Muscle of back (tissue), 11 donors: Measurements from ENCODE around the gene ANKRD31. TPM values are rescaled to one million over a fixed set of nuclear protein-coding genes. Genes with fewer than 3 reads are reported as not detected.
"Not testable (repeated sequence)": the region's sequence is repeated elsewhere in the genome, so short reads cannot be mapped to it uniquely, and the experiment has no call there.

Source experiments
- DNase-seq, 3 donors: peaks; one replicate each; pipeline versions ENCODE4 v3.0.0 to v3.0.0-alpha.2; 2013
- polyA plus RNA-seq, 10 donors: library from polyadenylated mRNA; unstranded; fragments of 120-200 nt; gene quantifications; one replicate each; pipeline ENCODE4 v1.2.1, GENCODE V29; 2013; ENCODE audit not compliant: insufficient read length in 10 of 10

ANKRD31 gene
- polyA plus RNA-seq, 10 donors, result 0.08 to 0.32 (median 0.17) TPM

DNA sequence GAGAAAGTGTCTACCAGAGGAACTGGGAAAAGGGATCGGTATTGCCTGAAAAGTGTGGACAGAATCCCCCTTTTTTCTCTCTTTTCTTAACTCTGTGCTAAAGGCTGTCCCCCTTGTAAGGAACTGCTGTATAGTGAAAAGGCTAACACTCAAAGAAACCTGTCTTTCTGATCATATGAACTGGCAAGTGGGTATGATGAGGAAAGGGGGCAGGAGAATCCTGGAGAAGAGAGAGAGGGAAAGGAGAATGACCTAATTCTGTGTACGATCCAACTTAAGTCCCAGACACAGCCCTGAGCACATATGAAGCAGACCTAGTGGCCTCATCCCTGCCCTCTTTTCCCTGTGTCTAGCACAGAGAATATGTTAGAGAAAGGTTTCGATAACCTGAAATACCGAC, 967 bp downstream of the ANKRD31 start:
- DNase-seq, result peak in 1 of 3 donors; percentile 1

DNA sequence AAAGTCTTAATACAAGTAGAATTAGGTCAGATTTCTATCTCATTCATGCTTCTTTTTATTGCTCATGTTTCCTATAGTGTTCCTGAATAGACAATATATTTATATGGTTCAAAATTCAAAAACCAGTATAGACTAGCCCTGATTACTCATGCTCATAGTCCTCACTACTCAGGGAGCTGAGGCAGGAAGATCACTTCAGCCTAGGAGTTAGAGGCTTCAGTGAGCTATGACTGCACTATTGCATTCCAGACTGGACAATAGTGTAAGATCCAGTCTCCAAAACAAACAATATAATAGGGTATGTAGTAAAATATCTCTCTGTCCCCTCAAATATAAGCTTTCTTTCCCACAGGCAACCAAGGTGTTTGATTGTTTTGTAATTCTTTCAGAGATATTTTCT, 2.4 kb downstream of the ANKRD31 start:
- DNase-seq, result no peak

DNA sequence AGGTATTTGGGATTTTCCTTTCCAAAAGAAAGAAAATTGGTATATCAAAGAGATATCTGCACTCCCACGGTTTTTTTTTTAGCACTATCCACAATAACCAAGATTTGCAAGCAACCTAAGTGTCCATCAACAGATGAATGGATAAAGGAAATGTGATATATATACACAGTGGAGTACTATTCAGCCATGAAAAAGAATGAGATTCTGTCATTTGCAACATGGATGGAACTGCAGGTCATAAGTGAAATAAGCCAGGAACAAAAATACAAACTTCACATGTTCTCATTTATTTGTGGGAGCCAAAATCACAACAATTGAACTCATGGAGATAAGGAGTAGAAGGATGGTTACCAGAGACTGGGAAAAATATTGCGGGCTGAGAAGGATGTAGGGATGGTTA, 9.8 kb downstream of the ANKRD31 start:
- no peak for DNase-seq

DNA sequence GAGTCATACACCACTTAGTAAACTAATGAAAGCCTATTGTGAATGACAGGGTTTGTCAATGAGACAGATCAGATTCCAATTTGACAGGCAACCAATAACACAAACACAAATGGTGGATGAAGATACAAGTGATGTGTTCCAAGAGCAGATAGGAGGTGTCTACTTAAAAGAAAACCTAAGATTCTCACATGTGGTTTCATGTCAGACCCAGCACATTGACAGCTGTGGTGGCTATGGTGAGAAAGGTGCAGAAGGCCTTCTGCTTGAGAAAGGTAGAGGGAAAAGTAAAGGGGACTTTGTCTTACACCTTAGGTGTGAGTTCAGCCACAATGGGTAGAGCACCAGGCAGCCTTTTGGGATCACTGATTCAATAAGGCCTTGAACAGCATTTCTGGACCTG, 11.2 kb downstream of the ANKRD31 start:
- DNase-seq, result no peak

DNA sequence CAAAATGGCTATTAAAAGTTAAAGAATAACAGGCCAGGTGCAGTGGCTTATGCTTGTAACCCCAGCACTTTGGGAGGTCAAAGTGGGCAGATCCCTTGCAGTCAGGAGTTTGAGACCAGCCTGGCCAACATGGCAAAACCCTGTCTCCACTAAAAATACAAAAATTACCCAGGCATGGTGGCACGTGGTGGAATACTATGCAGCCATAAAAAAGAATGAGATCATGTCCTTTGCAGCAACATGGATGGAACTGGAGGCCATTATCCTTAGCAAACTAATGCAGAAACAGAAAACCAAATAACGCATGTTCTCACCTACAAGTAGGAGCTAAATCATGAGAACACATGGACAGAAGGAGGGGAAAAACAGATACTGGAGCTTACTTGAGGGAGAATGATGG, 15.9 kb downstream of the ANKRD31 start:
- not testable (repeated sequence) for DNase-seq

DNA sequence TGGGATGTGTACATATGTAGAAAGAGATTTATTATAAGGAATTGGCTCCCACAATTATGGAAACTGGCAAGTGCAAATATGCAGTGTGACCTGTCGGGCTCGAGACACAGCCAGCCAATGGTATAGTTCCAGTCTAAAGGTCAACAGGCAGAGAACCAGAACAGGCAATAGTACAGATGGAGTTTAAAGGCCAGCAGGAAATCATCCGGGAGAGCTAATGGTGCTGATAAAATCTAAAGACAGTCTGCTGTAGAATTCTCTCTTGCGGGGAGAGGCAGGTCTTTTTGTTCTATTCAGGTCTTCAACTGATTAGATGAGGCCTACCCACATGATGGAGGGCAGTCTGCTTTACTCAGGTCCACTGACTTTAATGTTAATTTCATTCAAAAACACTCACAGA, 21.8 kb downstream of the ANKRD31 start:
- DNase-seq, result no peak

DNA sequence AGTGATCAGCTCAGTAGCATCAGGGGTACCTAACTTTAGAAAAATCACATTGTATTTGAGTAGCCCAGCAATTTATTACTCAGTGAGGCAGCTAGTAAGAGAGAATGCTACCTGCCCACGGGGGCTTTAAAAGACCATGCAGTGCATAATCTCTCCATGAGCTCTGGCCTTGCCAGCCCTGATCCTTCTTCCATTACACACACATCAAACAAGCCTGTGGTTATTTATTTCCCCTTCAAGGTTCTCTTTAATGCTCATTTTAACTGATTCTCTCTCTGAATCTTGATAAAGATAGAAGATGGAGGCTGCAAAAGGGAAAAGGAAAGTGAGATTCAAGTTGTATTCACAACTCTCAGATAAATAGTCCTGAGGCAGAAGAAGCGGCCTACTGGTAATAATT, 22.3 kb downstream of the ANKRD31 start:
- no peak for DNase-seq

DNA sequence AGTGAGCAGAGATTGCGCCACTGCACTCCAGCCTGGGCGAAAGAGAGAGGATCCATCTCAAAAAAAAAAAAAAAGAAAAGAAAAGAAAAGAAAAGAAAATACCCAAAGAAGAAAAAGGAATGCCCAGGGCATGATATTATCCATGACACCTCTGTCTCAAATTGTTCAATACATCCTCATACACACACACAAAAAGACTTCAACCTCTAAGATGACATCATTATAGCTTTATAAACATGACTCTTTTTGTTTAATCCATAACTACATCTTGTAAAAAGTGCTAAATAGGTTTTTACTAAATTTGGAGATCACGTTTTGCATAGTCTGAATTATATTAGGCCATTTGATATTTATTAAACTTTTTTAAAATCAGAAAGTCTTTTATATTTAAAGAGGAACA, 33.1 kb downstream of the ANKRD31 start:
- DNase-seq, result no peak

DNA sequence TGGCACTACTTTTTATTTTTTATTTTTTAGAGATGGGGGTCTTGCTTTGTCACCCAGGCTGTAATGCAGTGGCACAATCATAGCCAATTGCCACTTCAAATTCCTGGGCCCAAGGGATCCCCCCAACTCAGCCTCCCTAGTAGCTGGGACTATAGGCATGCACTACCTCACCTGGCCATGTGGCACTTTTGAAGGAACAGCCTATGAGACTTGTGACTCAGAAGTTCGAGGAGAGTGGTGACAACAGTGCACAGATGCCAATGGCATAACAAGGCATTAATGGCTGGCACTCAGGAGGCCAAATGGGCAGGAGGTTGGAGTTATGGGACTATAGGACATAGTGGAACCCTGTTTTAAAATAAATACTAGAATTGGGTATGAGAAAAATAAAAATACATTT, 33.7 kb downstream of the ANKRD31 start:
- no peak for DNase-seq

DNA sequence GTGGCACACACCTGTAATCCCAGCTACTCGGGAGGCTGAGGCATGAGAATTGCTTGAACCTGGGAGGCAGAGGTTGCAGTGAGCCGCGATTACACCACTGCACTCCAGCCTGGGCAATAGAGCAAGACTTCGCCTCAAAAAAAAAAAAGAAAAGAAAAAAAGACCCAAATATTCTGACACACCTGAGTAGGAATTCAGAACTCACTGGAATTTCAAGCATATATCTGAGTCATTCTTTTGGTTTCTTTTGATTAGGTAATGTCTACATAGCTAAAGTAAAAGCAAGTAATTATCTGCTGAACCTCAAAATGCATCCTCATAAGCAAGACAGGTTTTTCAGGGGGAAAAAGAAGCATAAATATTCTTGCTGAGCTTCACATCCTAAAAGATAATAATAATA, 35.9 kb downstream of the ANKRD31 start:
- DNase-seq, result no peak

DNA sequence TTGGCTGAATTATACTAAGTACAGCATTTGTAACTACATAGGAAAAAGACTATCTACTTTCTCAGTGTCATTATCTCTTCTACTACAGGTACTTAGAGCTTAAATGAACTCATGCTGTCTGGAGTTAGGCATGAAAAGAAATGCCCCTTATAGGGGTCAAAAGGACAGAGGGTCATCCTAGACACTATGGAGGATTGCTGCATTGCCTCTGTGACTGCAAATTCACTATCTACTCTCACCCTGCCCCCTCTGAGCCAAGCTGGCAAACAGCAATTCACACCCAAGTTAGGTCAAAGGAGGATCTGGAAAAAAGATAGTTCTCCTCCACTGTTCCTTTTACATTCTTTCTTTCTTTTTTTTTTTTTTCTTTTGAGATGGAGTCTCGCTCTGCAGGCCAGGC, 36.7 kb downstream of the ANKRD31 start:
- no peak for DNase-seq

DNA sequence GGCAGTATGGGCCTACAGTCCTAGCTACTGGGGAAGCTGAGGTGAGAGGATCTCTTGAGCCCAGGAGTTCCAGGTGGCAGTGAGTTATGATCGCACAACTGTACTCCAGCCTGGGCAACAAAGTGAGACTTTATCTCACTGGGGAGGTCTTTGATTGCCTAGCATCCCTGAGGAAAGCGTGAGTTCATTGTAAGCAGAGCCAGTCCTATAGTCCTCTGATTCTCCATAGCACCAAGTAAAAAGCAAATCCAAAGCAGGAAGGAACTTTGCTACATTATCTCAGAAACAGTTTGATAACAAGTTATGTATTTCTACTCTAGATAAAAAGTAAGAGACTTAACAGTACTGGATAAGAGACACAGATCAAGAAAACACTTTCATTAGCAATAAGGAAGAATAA, 37.6 kb downstream of the ANKRD31 start:
- DNase-seq, result no peak

DNA sequence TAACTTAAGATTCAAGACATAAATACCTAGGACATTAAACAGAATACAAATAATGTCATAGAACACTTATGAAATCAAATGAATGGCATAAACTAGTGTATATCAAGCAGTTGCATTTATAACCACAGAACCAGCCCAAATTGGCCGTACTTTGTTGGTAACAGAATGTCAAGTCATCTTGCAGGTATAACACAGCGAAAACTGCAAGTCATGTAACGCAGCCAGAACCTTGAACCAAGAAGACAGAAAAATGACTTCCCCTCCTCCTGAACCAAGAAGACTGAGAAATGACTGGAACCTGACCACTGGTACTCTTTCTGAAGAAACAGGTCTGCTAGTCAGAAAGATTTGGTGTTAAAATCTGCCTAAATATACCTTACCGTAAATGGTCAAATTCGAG, 38.9 kb downstream of the ANKRD31 start:
- DNase-seq, result no peak

DNA sequence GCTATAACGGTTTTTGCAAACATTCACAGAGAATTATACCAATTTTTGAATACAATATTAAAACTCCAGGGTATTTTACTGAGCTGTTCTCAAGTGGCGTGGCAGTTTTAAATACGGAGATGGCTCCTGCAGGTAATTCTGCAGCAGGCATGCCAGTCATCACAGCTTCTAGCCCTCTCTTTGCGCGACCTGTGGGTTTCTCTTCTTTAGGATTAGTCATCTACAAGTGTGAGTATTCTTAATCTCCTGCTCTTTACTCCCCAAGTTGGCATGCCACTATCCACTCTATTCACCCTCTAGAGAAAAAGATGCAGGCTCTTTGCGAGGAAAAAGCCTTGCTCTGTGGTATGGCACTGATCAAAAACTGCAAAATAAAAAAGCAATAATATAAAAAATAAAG, 43.9 kb downstream of the ANKRD31 start:
- DNase-seq, result no peak

DNA sequence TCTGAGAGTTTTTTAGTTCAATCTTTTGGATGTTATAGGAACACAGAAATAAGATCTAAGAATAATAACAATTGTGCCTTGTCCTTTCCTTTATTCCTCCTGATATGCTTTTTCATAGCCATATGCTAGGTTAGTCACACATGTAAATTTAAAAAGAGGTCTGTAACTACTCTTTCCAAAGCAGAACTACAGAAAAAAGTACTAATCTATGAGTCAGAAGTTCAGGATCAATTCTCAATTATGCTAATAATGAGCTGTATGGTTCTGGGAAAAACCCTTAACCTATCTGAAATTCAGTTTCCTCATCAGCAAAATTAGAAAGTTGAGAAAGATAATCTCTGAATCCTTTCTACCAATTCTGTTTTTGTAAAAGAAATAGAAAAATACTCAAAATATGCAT, 44.4 kb downstream of the ANKRD31 start:
- no peak for DNase-seq

DNA sequence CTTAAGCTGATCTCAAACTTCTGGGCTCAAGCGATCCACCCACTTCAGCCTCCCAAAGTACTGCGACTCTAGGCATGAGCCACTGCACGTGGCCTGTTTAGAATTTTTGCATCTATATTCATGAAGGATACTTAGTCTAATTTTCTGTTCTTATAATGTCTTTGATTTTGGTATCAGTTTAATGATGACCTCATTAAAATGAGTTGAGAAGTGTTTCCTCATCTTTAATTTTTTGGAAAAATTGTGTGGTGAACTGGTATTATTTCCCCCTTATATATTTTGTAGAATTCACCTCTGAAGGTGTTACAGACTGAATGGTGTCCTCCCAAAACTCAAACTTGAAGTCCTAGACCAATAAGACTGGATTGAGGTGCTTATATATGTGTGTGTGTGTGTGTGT, 46.5 kb downstream of the ANKRD31 start:
- DNase-seq, result no peak

DNA sequence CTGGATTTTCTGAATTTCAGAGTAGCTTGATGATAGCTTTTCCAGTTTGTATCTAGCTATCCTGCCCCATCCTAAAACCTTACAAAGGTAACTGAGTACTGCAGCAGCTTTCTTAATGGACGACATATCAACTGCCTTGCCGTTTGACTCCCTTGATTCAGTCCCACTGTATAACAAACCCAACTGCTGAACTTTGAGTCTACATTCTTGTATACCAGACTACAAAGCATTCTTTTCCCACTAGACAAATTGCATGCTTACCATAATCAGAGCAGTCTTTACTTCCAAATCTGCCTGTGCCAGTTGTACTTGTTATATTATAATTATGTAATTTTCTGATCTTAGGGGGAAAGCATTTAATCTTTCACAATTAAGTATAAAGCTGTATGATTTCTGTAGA, 47.3 kb downstream of the ANKRD31 start:
- no peak for DNase-seq

DNA sequence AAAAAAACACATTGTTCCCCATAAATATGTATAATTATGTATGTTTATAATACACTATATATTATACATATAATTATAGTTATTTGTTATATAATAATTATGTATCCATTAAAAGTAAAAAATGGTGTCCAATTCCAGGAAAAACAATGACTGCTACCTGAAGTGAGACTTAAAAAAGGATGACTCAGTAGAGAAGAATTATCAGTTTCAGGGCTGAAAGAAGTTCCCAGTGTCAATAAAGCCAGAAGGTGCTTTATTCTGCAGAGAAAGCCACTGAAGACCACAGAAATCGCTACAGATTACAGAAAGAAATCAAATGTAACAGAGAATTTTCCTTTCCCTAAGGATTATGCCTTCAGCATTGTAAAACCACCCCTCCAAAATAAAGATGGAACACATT, 50.9 kb downstream of the ANKRD31 start:
- no peak for DNase-seq

DNA sequence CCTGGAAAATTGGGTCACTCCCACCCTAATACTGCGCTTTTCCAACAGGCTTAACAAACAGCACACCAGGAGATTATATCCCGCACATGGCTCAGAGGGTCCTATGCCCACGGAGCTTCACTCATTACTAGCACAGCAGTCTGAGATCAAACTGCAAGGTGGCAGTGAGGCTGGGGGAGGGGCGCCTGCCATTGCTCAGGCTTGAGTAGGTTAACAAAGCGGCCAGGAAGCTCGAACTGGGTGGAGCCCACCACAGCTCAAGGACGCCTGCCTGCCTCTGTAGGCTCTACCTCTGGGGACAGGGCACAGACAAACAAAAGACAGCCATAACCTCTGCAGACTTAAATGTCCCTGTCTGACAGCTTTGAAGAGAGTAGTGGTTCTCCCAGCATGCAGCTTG, 60.7 kb downstream of the ANKRD31 start:
- DNase-seq, result not testable (repeated sequence)

DNA sequence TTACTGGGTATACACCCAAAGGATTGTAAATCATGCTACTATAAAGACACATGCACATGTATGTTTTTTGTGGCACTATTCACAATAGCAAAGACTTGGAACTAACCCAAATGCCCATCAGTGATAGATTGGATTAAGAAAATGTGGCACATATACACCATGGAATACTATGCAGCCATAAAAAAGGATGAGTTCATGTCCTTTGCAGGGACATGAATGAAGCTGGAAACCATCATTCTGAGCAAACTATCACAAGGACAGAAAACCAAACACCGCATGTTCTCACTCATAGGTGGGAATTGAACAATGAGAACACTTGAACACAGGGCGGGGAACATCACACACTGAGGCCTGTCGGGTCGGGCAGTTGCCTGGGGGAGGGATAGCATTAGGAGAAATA, 61.8 kb downstream of the ANKRD31 start:
- DNase-seq, result not testable (repeated sequence)

DNA sequence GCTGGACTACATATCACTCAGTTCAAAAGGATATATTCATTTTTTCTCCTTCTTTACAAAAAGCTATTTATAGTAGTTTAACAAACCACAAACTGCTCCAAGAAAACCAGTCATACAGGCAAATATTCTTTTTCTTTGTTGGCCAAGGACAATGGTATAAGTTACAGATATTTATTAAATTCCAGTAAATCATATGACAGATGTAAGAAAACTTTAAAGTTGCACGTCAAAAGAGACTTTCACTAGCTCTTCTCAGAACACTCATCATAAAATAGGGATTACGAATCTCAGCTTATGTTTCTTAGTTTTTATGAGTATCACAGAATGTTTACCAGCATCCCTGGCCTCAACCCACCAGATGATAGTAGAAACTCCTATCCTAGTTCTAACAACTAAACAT, 67.2 kb downstream of the ANKRD31 start:
- DNase-seq, result peak in 1 of 3 donors; percentile 3

DNA sequence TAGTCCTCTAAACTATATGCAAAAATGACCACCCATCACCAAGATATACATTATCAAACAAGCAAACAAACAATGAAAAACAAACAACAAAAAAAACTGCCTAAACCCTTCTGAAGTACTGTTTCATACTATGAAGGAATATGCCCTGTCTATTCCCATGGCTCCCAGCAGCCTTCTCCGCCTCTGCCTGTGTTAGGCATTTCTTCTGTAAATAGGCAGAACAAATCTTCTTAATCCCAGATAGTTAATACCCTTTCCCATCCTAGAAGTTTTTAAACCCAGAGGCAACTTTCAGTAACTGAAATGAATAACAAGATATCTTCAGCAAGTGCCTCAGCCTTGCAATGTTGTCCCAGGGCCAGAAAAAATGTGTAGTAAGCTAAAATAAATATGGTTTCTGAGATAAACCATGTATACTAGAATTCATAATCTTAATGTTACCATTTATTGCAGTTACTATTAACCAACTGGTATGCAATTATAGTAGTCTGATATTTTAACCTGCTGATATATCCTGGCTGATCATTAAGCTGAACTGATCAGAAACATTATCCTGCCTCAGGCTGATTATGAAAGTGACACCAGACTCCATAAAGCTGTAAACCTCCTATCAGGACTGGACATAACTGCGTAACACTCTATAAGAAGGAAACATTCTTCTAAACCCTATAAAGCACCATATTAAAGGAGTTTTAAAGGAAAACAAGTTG, 68.5 kb downstream of the ANKRD31 start:
- DNase-seq, result no peak

DNA sequence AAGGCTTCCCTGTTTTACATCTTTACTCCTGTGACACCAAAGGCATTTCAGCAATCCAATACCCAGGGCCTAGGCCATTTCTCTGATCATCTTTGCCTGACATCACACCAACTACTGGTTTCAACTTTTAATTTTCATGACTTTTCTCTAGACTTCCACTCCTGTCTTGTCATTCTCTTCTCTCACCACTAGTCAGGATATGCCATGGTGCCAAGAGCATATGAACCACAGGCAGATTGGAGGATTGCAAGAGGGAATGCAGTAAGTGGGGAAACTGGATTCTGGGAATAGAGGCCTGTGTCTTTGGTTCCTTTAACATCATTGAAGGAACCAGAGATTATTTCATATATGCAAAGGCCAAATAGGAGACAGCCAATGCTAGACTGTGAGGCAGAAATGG, 69.3 kb downstream of the ANKRD31 start:
- no peak for DNase-seq

DNA sequence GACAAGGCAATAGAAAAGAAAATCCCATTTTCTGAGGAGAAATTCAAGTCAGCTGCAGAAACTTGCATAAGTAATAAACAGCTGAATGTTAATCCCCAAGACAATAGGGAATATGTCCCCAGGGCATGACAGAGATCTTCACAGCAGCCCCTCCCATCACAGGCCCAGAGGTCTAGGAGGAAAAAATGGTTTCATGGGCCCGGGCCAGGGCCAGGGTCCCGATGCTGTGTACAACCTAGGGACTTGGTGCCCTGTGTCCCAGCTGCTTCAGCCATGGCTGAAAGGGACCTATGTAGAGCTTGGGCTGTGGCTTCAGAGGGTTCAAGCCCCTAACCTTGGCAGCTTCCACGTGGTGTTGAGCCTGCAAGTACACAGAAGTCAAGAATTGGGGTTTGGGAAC, 75.2 kb downstream of the ANKRD31 start:
- not testable (repeated sequence) for DNase-seq

DNA sequence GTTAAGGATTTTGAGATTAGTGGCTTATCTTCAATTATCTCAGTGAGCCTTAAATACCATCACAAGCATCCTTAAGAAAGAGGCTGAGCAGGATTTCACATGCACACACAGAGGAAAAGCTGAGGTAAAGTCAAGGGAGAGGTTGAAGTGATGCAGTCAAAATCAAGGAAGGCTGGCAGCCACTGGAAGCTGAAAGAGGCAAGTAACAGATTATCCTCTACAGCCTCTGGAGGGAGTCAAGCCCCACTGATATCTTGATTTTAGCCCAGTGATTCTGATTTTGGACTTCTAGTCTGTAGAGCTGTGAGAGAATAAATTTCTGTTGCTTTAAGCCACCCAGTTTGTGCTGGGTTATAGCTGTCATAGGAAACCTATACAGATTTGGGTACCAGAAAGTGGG, 80.1 kb downstream of the ANKRD31 start:
- no peak for DNase-seq
